Loucy (cell line): ENCODE data around the gene MON2.

Experiments
- H2AFZ ChIP-seq: fragments of 200-600 bp; sonication (generic); 2 replicates; pipeline ENCODE4 v1.6.0; 2016; ENCODE audit warnings: antibody characterized with exemption, mild to moderate bottlenecking, low read length, moderate library complexity
- H3F3A ChIP-seq: fragments of 200-600 bp; 2 replicates; pipeline ENCODE4 v1.6.0; 2016; ENCODE audit warnings: antibody characterized with exemption, low read depth, mild to moderate bottlenecking
- H3K27me3 ChIP-seq: fragments of 200-600 bp; sonication (generic); 2 replicates; pipeline ENCODE4 v1.6.1; 2014; ENCODE audit warnings: low read length, mild to moderate bottlenecking; ENCODE audit not compliant: insufficient read depth, poor library complexity, severe bottlenecking
- H3K36me3 ChIP-seq: fragments of 200-600 bp; sonication (generic); 2 replicates; pipeline ENCODE4 v1.6.1; 2016; ENCODE audit warnings: low read length; ENCODE audit not compliant: insufficient read depth
- H3K4me1 ChIP-seq: fragments of 200-600 bp; sonication (generic); 2 replicates; pipeline ENCODE4 v1.5.1; 2014; ENCODE audit warnings: low read length, mild to moderate bottlenecking; ENCODE audit not compliant: insufficient read depth, poor library complexity, severe bottlenecking
- H3K4me2 ChIP-seq: fragments of 200-600 bp; sonication (generic); 2 replicates; pipeline ENCODE4 v1.6.0; 2014; ENCODE audit warnings: antibody characterized with exemption, low read length, low read depth, mild to moderate bottlenecking; ENCODE audit not compliant: poor library complexity, severe bottlenecking
- H3K4me3 ChIP-seq: fragments of 200-600 bp; sonication (generic); 2 replicates; pipeline ENCODE4 v1.5.1; 2014; ENCODE audit warnings: low read length, mild to moderate bottlenecking, mixed read lengths; ENCODE audit not compliant: poor library complexity, severe bottlenecking
- H3K79me2 ChIP-seq: fragments of 200-600 bp; sonication (generic); 2 replicates; pipeline ENCODE4 v1.6.1; 2014; ENCODE audit warnings: low read length; ENCODE audit not compliant: insufficient read depth
- H3K9ac ChIP-seq: fragments of 200-600 bp; sonication (generic); 2 replicates; pipeline ENCODE4 v1.6.0; 2014; ENCODE audit warnings: mild to moderate bottlenecking, low read depth, low read length, moderate library complexity; ENCODE audit not compliant: poor library complexity, severe bottlenecking
- H3K9me2 ChIP-seq: fragments of 200-600 bp; sonication (generic); replicated peaks from 2 replicates; pipeline ENCODE4 v1.6.1; 2016; ENCODE audit warnings: low read depth, low read length, mixed read lengths
- H3K9me3 ChIP-seq: fragments of 200-600 bp; sonication (generic); 2 replicates; pipeline ENCODE4 v1.6.1; 2014; ENCODE audit warnings: mild to moderate bottlenecking, antibody characterized with exemption, low read length, low read depth; ENCODE audit not compliant: insufficient read depth
- H4K20me1 ChIP-seq: fragments of 200-600 bp; sonication (generic); 2 replicates; pipeline ENCODE4 v1.6.0; 2014; ENCODE audit warnings: antibody characterized with exemption, low read length, mild to moderate bottlenecking; ENCODE audit not compliant: insufficient read depth, poor library complexity, severe bottlenecking
- EZH2phosphoT487 ChIP-seq: fragments of 200-600 bp; IDR thresholded peaks from 2 replicates; pipeline ENCODE4 v1.6.1; 2018; ENCODE audit warnings: antibody characterized with exemption, mild to moderate bottlenecking, moderate library complexity, borderline replicate concordance
- TF ChIP-seq, protein P1 (sequence below): fragments of 200-600 bp; sonication (generic); conservative IDR thresholded peaks from 2 replicates; pipeline ENCODE4 v1.5.1; 2014; ENCODE audit warnings: mild to moderate bottlenecking, antibody characterized with exemption, low read length

The MON2 gene

DNA sequence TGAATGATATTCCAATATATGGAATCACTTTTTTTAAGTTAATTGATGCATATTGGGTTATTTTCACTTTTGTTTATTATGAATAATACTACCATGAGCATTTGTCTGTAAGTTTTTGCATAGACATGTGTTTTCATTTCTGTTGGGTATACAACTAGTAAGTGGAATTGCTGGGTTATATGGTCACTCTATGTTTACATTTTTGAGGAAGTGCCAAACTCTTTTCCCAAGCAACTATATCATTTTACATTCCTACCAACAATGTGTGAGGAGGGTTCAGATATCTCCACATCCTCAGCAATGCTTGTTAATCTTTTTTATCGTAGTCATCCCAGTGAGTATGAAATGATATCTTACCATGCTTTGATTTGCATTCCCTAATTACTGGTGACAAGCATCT, 64.0 kb downstream of the MON2 start:
- H3K9ac ChIP-seq: no peak overlapping the region
- H3K36me3 ChIP-seq: peaks cover 28% of the 10 kb centered on the region; the same call in 1 of the 2 replicates
- no peak overlapping the region for H3K4me2 ChIP-seq
- no peaks in the 10 kb centered on the region for H4K20me1 ChIP-seq
- no peak overlapping the region for H3K4me3 ChIP-seq
- no peaks in the 10 kb centered on the region for H3K27me3 ChIP-seq
- H3K4me1 ChIP-seq: no peaks in the 10 kb centered on the region
- H3F3A ChIP-seq: no peaks in the 10 kb centered on the region
- no peak overlapping the region for H2AFZ ChIP-seq
- no peaks in the 10 kb centered on the region for H3K9me2 ChIP-seq
- H3K79me2 ChIP-seq: no peaks in the 10 kb centered on the region
- H3K9me3 ChIP-seq: no peaks in the 10 kb centered on the region
- TF ChIP-seq, protein P1, sequence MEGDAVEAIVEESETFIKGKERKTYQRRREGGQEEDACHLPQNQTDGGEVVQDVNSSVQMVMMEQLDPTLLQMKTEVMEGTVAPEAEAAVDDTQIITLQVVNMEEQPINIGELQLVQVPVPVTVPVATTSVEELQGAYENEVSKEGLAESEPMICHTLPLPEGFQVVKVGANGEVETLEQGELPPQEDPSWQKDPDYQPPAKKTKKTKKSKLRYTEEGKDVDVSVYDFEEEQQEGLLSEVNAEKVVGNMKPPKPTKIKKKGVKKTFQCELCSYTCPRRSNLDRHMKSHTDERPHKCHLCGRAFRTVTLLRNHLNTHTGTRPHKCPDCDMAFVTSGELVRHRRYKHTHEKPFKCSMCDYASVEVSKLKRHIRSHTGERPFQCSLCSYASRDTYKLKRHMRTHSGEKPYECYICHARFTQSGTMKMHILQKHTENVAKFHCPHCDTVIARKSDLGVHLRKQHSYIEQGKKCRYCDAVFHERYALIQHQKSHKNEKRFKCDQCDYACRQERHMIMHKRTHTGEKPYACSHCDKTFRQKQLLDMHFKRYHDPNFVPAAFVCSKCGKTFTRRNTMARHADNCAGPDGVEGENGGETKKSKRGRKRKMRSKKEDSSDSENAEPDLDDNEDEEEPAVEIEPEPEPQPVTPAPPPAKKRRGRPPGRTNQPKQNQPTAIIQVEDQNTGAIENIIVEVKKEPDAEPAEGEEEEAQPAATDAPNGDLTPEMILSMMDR: no peak
- TF ChIP-seq EZH2phosphoT487: no peak

GRCh38 chr12:62532333-62532732, 65.7 kb downstream of the MON2 start:
- Histone ChIP-seq H3K9me3 (no peaks in the 10 kb centered on the region), H3K79me2 (no peaks in the 10 kb centered on the region), H3F3A (no peaks in the 10 kb centered on the region), H3K4me2 (no peak overlapping the region), H2AFZ (no peak overlapping the region), H3K9ac (no peak overlapping the region), H3K36me3 (peaks cover 30% of the 10 kb centered on the region; the same call in 1 of the 2 replicates), H4K20me1 (no peaks in the 10 kb centered on the region), H3K9me2 (no peaks in the 10 kb centered on the region), H3K4me1 (no peaks in the 10 kb centered on the region), H3K27me3 (no peaks in the 10 kb centered on the region), H3K4me3 (no peak overlapping the region)
- TF ChIP-seq, protein P1: no peak
- no peak for TF ChIP-seq EZH2phosphoT487

DNA sequence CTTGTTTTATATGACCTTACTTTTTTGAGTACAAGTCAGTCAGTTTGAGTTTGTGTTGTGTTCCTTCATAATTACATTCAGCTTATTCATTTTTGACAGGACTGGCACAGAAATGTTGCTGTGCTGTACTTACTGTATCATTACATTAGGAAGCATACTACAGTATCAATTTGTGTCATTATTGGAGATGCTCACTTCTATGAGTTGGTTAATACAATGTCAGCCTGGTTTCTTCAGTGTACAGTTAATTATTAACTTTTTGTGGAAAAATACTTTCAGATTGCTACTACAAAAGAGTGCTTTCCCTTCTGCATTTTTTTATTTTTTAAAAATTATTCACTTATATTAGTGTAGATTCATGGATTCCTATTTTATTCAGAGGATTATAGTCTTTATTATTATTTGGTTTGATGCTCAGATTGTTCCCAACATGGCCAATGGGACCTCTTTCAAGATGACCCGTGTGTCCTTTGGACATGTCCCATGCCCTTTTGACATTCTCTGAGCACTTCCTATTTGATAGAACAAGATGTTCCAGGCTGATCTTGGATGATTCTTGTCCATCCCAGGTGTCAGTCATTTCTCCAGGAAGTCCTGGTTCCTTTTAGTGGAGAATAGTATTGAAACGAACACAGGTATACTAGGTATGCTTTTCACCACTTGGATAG, 66.6 kb downstream of the MON2 start:
- Histone ChIP-seq H3K79me2 (no peaks in the 10 kb centered on the region), H3K27me3 (no peaks in the 10 kb centered on the region), H3K36me3 (peaks cover 37% of the 10 kb centered on the region; the same call in 1 of the 2 replicates), H3K4me2 (no peak overlapping the region), H3K9ac (no peak overlapping the region), H4K20me1 (no peaks in the 10 kb centered on the region), H3K4me1 (no peaks in the 10 kb centered on the region), H3F3A (no peaks in the 10 kb centered on the region), H3K9me2 (no peaks in the 10 kb centered on the region), H3K9me3 (no peaks in the 10 kb centered on the region), H3K4me3 (no peak overlapping the region), H2AFZ (no peak overlapping the region)
- no peak for TF ChIP-seq EZH2phosphoT487
- TF ChIP-seq, protein P1: no peak
